ENCODE measurements around the gene LRRC55.
"Not testable (repeated sequence)": the region's sequence is repeated elsewhere in the genome, so short reads cannot be mapped to it uniquely, and the experiment has no call there.

Gene LRRC55

GRCh38 chr11:57161351-57161750, 20.4 kb upstream of the LRRC55 start:
- no peak for DNase-seq (ENCODE audit: low read depth in 2 of 2)

- DNase-seq (ENCODE audit: low read depth in 2 of 2): no peak
Measured at GRCh38 chr11:57162179-57162898, 19.4 kb upstream of the LRRC55 start.

GRCh38 chr11:57163160-57163868, 18.4 kb upstream of the LRRC55 start:
- no peak for DNase-seq (ENCODE audit: low read depth in 2 of 2)

GRCh38 chr11:57164317-57164716, 17.4 kb upstream of the LRRC55 start:
- DNase-seq (ENCODE audit: low read depth in 2 of 2): no peak

GRCh38 chr11:57167125-57167846, 14.5 kb upstream of the LRRC55 start:
- DNase-seq (ENCODE audit: low read depth in 2 of 2): no peak

GRCh38 chr11:57169732-57170313, 11.9 kb upstream of the LRRC55 start:
- not testable (repeated sequence) for DNase-seq (ENCODE audit: low read depth in 2 of 2)

GRCh38 chr11:57172031-57172430, 9.7 kb upstream of the LRRC55 start:
- no peak for DNase-seq (ENCODE audit: low read depth in 2 of 2)

GRCh38 chr11:57174656-57175055, 7.1 kb upstream of the LRRC55 start:
- no peak for DNase-seq (ENCODE audit: low read depth in 2 of 2)

- DNase-seq (ENCODE audit: low read depth in 2 of 2): no peak
Measured at GRCh38 chr11:57175478-57175877, 6.3 kb upstream of the LRRC55 start.

- no peak for DNase-seq (ENCODE audit: low read depth in 2 of 2)
Measured at GRCh38 chr11:57178334-57178733, 3.4 kb upstream of the LRRC55 start.

- DNase-seq (ENCODE audit: low read depth in 2 of 2): no peak
Measured at GRCh38 chr11:57179681-57180080, 2.1 kb upstream of the LRRC55 start.

GRCh38 chr11:57180081-57180561, 1.6 kb upstream of the LRRC55 start:
- DNase-seq (ENCODE audit: low read depth in 2 of 2): no peak

- no peak for DNase-seq (ENCODE audit: low read depth in 2 of 2)
Measured at GRCh38 chr11:57180964-57181363, 789 bp upstream of the LRRC55 start.

GRCh38 chr11:57182896-57183295, 1.1 kb downstream of the LRRC55 start:
- DNase-seq (ENCODE audit: low read depth in 2 of 2): no peak

GRCh38 chr11:57190548-57190947, 8.8 kb downstream of the LRRC55 start:
- no peak for DNase-seq (ENCODE audit: low read depth in 2 of 2)

GRCh38 chr11:57191311-57192219, 9.8 kb downstream of the LRRC55 start:
- DNase-seq (ENCODE audit: low read depth in 2 of 2): no peak

- DNase-seq (ENCODE audit: low read depth in 2 of 2): no peak
Measured at GRCh38 chr11:57192316-57192715, 10.6 kb downstream of the LRRC55 start.

- no peak for DNase-seq (ENCODE audit: low read depth in 2 of 2)
Measured at GRCh38 chr11:57196596-57196995, 14.8 kb downstream of the LRRC55 start.

GRCh38 chr11:57197762-57198161, 16.0 kb downstream of the LRRC55 start:
- no peak for DNase-seq (ENCODE audit: low read depth in 2 of 2)

- no peak for DNase-seq (ENCODE audit: low read depth in 2 of 2)
Measured at GRCh38 chr11:57199330-57199729, 17.6 kb downstream of the LRRC55 start.

- DNase-seq (ENCODE audit: low read depth in 2 of 2): no peak
Measured at GRCh38 chr11:57200917-57201316, 19.2 kb downstream of the LRRC55 start.

Data from stimulated activated CD4-positive, alpha-beta T cell treated with anti-CD3 and anti-CD28 coated beads, Interleukin-1b, Interleukin-23, amount 100 ng/mL, for 4 hours (primary cell).